ENCODE data around the gene SCTR.
A peak's percentile ranks its signal among the peaks of the same experiment; 100 is the strongest.

The SCTR gene

GRCh38 chr2:119478978-119479295 is 45.3 kb downstream of the SCTR start:
- no peak for DNase-seq (ENCODE audit: extremely low read depth, low read depth)
- TF ChIP-seq CTCF (IDR thresholded peaks at IDR 0.05; ENCODE audit: low read depth, low read length): no peak

GRCh38 chr2:119478188-119478977 is 45.9 kb downstream of the SCTR start:
- no peak for DNase-seq (ENCODE audit: extremely low read depth, low read depth)
- TF ChIP-seq CTCF (IDR thresholded peaks at IDR 0.05; ENCODE audit: low read depth, low read length): no peak

GRCh38 chr2:119477113-119477505 is 47.2 kb downstream of the SCTR start:
- no peak for TF ChIP-seq CTCF (IDR thresholded peaks at IDR 0.05; ENCODE audit: low read depth, low read length)
- DNase-seq (ENCODE audit: extremely low read depth, low read depth): no peak

- peak; percentile 2 for DNase-seq (ENCODE audit: extremely low read depth, low read depth)
- peak; percentile 92 for TF ChIP-seq CTCF (IDR thresholded peaks at IDR 0.05; ENCODE audit: low read depth, low read length)
Measured at GRCh38 chr2:119476301-119477112, 47.8 kb downstream of the SCTR start.

- no peak for TF ChIP-seq CTCF (IDR thresholded peaks at IDR 0.05; ENCODE audit: low read depth, low read length)
- no peak for DNase-seq (ENCODE audit: extremely low read depth, low read depth)
Measured at GRCh38 chr2:119475857-119476244, 48.4 kb downstream of the SCTR start.

GRCh38 chr2:119475225-119475856 is 48.9 kb downstream of the SCTR start:
- TF ChIP-seq CTCF (IDR thresholded peaks at IDR 0.05; ENCODE audit: low read depth, low read length): no peak
- no peak for DNase-seq (ENCODE audit: extremely low read depth, low read depth)
